Loucy (cell line): Measurements from ENCODE around the gene HEPACAM.

Experiments used
- H2AFZ ChIP-seq: fragments of 200-600 bp; sonication (generic); 2 replicates; pipeline ENCODE4 v1.6.0; 2016; ENCODE audit warnings: antibody characterized with exemption, mild to moderate bottlenecking, low read length, moderate library complexity
- H3F3A ChIP-seq: fragments of 200-600 bp; 2 replicates; pipeline ENCODE4 v1.6.0; 2016; ENCODE audit warnings: antibody characterized with exemption, low read depth, mild to moderate bottlenecking
- H3K27me3 ChIP-seq: fragments of 200-600 bp; sonication (generic); 2 replicates; pipeline ENCODE4 v1.6.1; 2014; ENCODE audit warnings: low read length, mild to moderate bottlenecking; ENCODE audit not compliant: insufficient read depth, poor library complexity, severe bottlenecking
- H3K36me3 ChIP-seq: fragments of 200-600 bp; sonication (generic); 2 replicates; pipeline ENCODE4 v1.6.1; 2016; ENCODE audit warnings: low read length; ENCODE audit not compliant: insufficient read depth
- H3K4me1 ChIP-seq: fragments of 200-600 bp; sonication (generic); 2 replicates; pipeline ENCODE4 v1.5.1; 2014; ENCODE audit warnings: low read length, mild to moderate bottlenecking; ENCODE audit not compliant: insufficient read depth, poor library complexity, severe bottlenecking
- H3K4me2 ChIP-seq: fragments of 200-600 bp; sonication (generic); 2 replicates; pipeline ENCODE4 v1.6.0; 2014; ENCODE audit warnings: antibody characterized with exemption, low read length, low read depth, mild to moderate bottlenecking; ENCODE audit not compliant: poor library complexity, severe bottlenecking
- H3K4me3 ChIP-seq: fragments of 200-600 bp; sonication (generic); 2 replicates; pipeline ENCODE4 v1.5.1; 2014; ENCODE audit warnings: low read length, mild to moderate bottlenecking, mixed read lengths; ENCODE audit not compliant: poor library complexity, severe bottlenecking
- H3K79me2 ChIP-seq: fragments of 200-600 bp; sonication (generic); 2 replicates; pipeline ENCODE4 v1.6.1; 2014; ENCODE audit warnings: low read length; ENCODE audit not compliant: insufficient read depth
- H3K9ac ChIP-seq: fragments of 200-600 bp; sonication (generic); 2 replicates; pipeline ENCODE4 v1.6.0; 2014; ENCODE audit warnings: mild to moderate bottlenecking, low read depth, low read length, moderate library complexity; ENCODE audit not compliant: poor library complexity, severe bottlenecking
- H3K9me2 ChIP-seq: fragments of 200-600 bp; sonication (generic); replicated peaks from 2 replicates; pipeline ENCODE4 v1.6.1; 2016; ENCODE audit warnings: low read depth, low read length, mixed read lengths
- H3K9me3 ChIP-seq: fragments of 200-600 bp; sonication (generic); 2 replicates; pipeline ENCODE4 v1.6.1; 2014; ENCODE audit warnings: mild to moderate bottlenecking, antibody characterized with exemption, low read length, low read depth; ENCODE audit not compliant: insufficient read depth
- H4K20me1 ChIP-seq: fragments of 200-600 bp; sonication (generic); 2 replicates; pipeline ENCODE4 v1.6.0; 2014; ENCODE audit warnings: antibody characterized with exemption, low read length, mild to moderate bottlenecking; ENCODE audit not compliant: insufficient read depth, poor library complexity, severe bottlenecking
- CTCF ChIP-seq: fragments of 200-600 bp; sonication (generic); conservative IDR thresholded peaks from 2 replicates; pipeline ENCODE4 v1.5.1; 2014; ENCODE audit warnings: mild to moderate bottlenecking, antibody characterized with exemption, low read length
- EZH2phosphoT487 ChIP-seq: fragments of 200-600 bp; IDR thresholded peaks from 2 replicates; pipeline ENCODE4 v1.6.1; 2018; ENCODE audit warnings: antibody characterized with exemption, mild to moderate bottlenecking, moderate library complexity, borderline replicate concordance

Gene HEPACAM

GRCh38 chr11:124937336-124937935, 1.6 kb upstream of the HEPACAM start:
- Histone ChIP-seq H3K4me1 (peaks cover under 1% of the 10 kb centered on the region), H3K9me3 (no peaks in the 10 kb centered on the region), H4K20me1 (no peaks in the 10 kb centered on the region), H3K4me3 (no peak overlapping the region), H3K27me3 (no peaks in the 10 kb centered on the region), H3K36me3 (no peaks in the 10 kb centered on the region), H3K4me2 (no peak overlapping the region), H3K79me2 (no peaks in the 10 kb centered on the region), H3F3A (no peaks in the 10 kb centered on the region), H3K9me2 (no peaks in the 10 kb centered on the region), H2AFZ (no peak overlapping the region), H3K9ac (no peak overlapping the region)
- TF ChIP-seq EZH2phosphoT487 (no peak), CTCF (no peak)

- no peaks in the 10 kb centered on the region for H3K27me3 ChIP-seq
- H3K79me2 ChIP-seq = no peaks in the 10 kb centered on the region
- no peaks in the 10 kb centered on the region for H3K4me1 ChIP-seq
- H3F3A ChIP-seq = no peaks in the 10 kb centered on the region
- no peak overlapping the region for H3K4me2 ChIP-seq
- TF ChIP-seq EZH2phosphoT487 (no peak), CTCF (no peak; the same call in 1 of the 2 replicates)
- no peaks in the 10 kb centered on the region for H4K20me1 ChIP-seq
- H2AFZ ChIP-seq = no peak overlapping the region
- no peaks in the 10 kb centered on the region for H3K9me3 ChIP-seq
- no peak overlapping the region for H3K9ac ChIP-seq
- H3K4me3 ChIP-seq = no peak overlapping the region
- no peaks in the 10 kb centered on the region for H3K9me2 ChIP-seq
- H3K36me3 ChIP-seq = no peaks in the 10 kb centered on the region
Observed at GRCh38 chr11:124934862-124935547, 842 bp downstream of the HEPACAM start.

- H3K79me2 ChIP-seq = no peaks in the 10 kb centered on the region
- H3K4me3 ChIP-seq = no peak overlapping the region
- H4K20me1 ChIP-seq = no peaks in the 10 kb centered on the region
- no peaks in the 10 kb centered on the region for H3K9me3 ChIP-seq
- no peaks in the 10 kb centered on the region for H3K4me1 ChIP-seq
- H3K9me2 ChIP-seq = no peaks in the 10 kb centered on the region
- TF ChIP-seq EZH2phosphoT487 (no peak), CTCF (no peak)
- no peak overlapping the region for H3K4me2 ChIP-seq
- no peaks in the 10 kb centered on the region for H3K36me3 ChIP-seq
- H3K9ac ChIP-seq = no peak overlapping the region
- no peak overlapping the region for H2AFZ ChIP-seq
- H3F3A ChIP-seq = no peaks in the 10 kb centered on the region
- no peaks in the 10 kb centered on the region for H3K27me3 ChIP-seq
Observed at GRCh38 chr11:124930799-124931198, 5.0 kb downstream of the HEPACAM start.
